ENCODE data around the gene ZNF709. TPM values are rescaled to one million over a fixed set of nuclear protein-coding genes. Genes with fewer than 3 reads are reported as not detected.
"Not testable (repeated sequence)": the region's sequence is repeated elsewhere in the genome, so short reads cannot be mapped to it uniquely, and the experiment has no call there.

ZNF709 gene
- total RNA-seq, 2 experiments from 2014 or later: 4.6 to 5.3 TPM

DNA sequence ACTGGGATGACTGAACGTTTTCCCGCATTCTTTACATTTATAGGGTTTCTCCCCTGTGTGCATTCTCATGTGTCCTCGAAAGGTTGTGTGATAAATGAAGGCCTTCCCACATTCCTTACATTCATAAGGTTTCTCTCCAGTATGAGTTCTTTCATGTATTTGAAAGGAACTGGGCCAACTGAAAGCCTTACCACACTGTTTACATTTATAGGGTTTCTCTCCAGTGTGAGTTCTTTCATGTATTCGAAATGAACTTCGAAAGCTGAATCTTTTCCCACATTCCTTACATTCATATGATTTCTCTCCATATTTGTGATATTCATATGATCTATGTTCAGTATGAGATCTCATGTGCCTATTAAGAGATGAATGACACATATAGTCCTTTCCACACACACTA, 19.4 kb downstream of the ZNF709 start:
- peaks cover 31% of the 10 kb centered on the region for H3K36me3 ChIP-seq (ENCODE audit: insufficient read depth, low read length)
- H3K4me3 ChIP-seq (ENCODE audit: low read depth, low read length, poor library complexity, severe bottlenecking): no peak overlapping the region
- POLR2A ChIA-PET: interaction anchor here (0.6 to 0.9 kb wide), 2 partner anchors 16 to 320 kb away, joined by 3 read pairs; no protein-coding TSS in a partner anchor
- no peak for DNase-seq (ENCODE audit: low spot score)
- peaks cover 45% of the 10 kb centered on the region for H3K9me3 ChIP-seq (ENCODE audit: low read length)
- H3K4me1 ChIP-seq (ENCODE audit: insufficient read depth, low read length, poor library complexity, severe bottlenecking): no peaks in the 10 kb centered on the region
- intact Hi-C loops (cut with micrococcal nuclease; ENCODE audit: unreplicated experiment): no loop called here
- no peak for TF ChIP-seq EZH2phosphoT487 (IDR thresholded peaks at IDR 0.05; ENCODE audit: borderline replicate concordance, low read depth, low read length)
- TF ChIP-seq, protein P1, sequence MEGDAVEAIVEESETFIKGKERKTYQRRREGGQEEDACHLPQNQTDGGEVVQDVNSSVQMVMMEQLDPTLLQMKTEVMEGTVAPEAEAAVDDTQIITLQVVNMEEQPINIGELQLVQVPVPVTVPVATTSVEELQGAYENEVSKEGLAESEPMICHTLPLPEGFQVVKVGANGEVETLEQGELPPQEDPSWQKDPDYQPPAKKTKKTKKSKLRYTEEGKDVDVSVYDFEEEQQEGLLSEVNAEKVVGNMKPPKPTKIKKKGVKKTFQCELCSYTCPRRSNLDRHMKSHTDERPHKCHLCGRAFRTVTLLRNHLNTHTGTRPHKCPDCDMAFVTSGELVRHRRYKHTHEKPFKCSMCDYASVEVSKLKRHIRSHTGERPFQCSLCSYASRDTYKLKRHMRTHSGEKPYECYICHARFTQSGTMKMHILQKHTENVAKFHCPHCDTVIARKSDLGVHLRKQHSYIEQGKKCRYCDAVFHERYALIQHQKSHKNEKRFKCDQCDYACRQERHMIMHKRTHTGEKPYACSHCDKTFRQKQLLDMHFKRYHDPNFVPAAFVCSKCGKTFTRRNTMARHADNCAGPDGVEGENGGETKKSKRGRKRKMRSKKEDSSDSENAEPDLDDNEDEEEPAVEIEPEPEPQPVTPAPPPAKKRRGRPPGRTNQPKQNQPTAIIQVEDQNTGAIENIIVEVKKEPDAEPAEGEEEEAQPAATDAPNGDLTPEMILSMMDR (conservative IDR thresholded peaks at IDR 0.05; ENCODE audit: low read length): no peak
- BruUV-seq (replicated peaks): no TSS peak
- no peak overlapping the region for H2AFZ ChIP-seq (ENCODE audit: low read length)
- no peaks in the 10 kb centered on the region for H4K20me1 ChIP-seq (ENCODE audit: insufficient read depth, low read length)
- no peaks in the 10 kb centered on the region for H3K79me2 ChIP-seq (ENCODE audit: insufficient read depth, low read depth, low read length)
- no peak overlapping the region for H3K4me2 ChIP-seq (ENCODE audit: low read length)
- no peak overlapping the region for H3K27ac ChIP-seq (ENCODE audit: low read depth, low read length, poor library complexity, severe bottlenecking)
- CTCF ChIA-PET (ENCODE audit: unreplicated experiment): no interaction called here
- no peaks in the 10 kb centered on the region for H3K9me2 ChIP-seq (ENCODE audit: insufficient read depth, low read length)

DNA sequence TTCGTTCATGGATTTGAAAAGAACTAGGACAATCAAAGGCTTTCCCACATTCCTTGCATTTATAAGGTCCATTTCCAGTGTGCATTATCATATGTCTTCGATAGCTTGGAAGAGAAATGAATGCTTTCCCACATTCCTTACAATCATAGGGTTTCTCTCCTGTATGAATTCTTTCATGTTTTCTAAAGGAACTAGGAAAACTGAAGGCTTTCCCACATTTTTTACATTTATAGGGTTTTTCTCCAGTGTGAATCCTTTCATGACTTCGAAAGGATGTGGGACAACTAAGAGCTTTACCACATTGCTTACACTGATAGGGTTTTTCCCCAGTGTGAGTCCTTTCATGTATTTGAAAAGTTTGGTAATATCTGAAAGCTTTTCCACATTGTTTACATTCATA, 19.8 kb downstream of the ZNF709 start:
- Histone ChIP-seq H3K9me2 (ENCODE audit: insufficient read depth, low read length) (no peaks in the 10 kb centered on the region), H3K27ac (ENCODE audit: low read depth, low read length, poor library complexity, severe bottlenecking) (no peak overlapping the region), H3K79me2 (ENCODE audit: insufficient read depth, low read depth, low read length) (no peaks in the 10 kb centered on the region), H3K36me3 (ENCODE audit: insufficient read depth, low read length) (peaks cover 31% of the 10 kb centered on the region), H3K4me1 (ENCODE audit: insufficient read depth, low read length, poor library complexity, severe bottlenecking) (no peaks in the 10 kb centered on the region), H3K4me2 (ENCODE audit: low read length) (no peak overlapping the region), H4K20me1 (ENCODE audit: insufficient read depth, low read length) (no peaks in the 10 kb centered on the region), H3K4me3 (ENCODE audit: low read depth, low read length, poor library complexity, severe bottlenecking) (no peak overlapping the region), H3K9me3 (ENCODE audit: low read length) (peaks cover 45% of the 10 kb centered on the region), H2AFZ (ENCODE audit: low read length) (no peak overlapping the region)
- intact Hi-C loops (cut with micrococcal nuclease; ENCODE audit: unreplicated experiment): no loop called here
- TF ChIP-seq EZH2phosphoT487 (IDR thresholded peaks at IDR 0.05; ENCODE audit: borderline replicate concordance, low read depth, low read length): no peak
- TF ChIP-seq, protein P1 (conservative IDR thresholded peaks at IDR 0.05; ENCODE audit: low read length): no peak
- BruUV-seq (replicated peaks): no TSS peak
- ChIA-PET CTCF (ENCODE audit: unreplicated experiment) (no interaction called here), POLR2A (interaction anchor here (0.9 kb wide), 1 partner anchor 320 kb away, joined by 3 read pairs; no protein-coding TSS in a partner anchor)
- no peak for DNase-seq (ENCODE audit: low spot score)

DNA sequence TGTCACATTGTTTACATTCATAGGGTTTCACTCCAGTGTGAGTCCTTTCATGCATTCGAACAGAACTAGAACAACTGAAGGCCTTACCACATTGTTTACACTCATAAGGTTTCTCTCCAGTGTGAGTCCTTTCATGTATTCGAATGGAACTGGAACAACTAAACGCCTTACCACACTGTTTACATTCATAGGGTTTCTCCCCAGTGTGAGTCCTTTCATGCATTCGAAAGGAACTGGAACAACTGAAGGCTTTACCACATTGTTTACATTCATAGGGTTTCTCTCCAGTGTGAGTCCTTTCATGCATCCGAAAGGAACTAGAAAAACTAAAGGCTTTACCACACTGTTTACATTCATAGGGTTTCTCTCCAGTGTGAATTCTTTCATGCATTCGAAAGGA, 20.5 kb downstream of the ZNF709 start:
- H3K4me2 ChIP-seq (ENCODE audit: low read length); DNase-seq (ENCODE audit: low spot score); intact Hi-C loops (cut with micrococcal nuclease; ENCODE audit: unreplicated experiment); H3K4me3 ChIP-seq (ENCODE audit: low read depth, low read length, poor library complexity, severe bottlenecking); H3K4me1 ChIP-seq (ENCODE audit: insufficient read depth, low read length, poor library complexity, severe bottlenecking); CTCF ChIA-PET (ENCODE audit: unreplicated experiment); H4K20me1 ChIP-seq (ENCODE audit: insufficient read depth, low read length); H3K9me2 ChIP-seq (ENCODE audit: insufficient read depth, low read length); H2AFZ ChIP-seq (ENCODE audit: low read length); H3K27ac ChIP-seq (ENCODE audit: low read depth, low read length, poor library complexity, severe bottlenecking); H3K79me2 ChIP-seq (ENCODE audit: insufficient read depth, low read depth, low read length); BruUV-seq (replicated peaks): not testable (repeated sequence)
- peaks cover 31% of the 10 kb centered on the region for H3K36me3 ChIP-seq (ENCODE audit: insufficient read depth, low read length)
- POLR2A ChIA-PET: interaction anchor here (0.9 kb wide), 1 partner anchor 319 kb away, joined by 3 read pairs; no protein-coding TSS in a partner anchor
- H3K9me3 ChIP-seq (ENCODE audit: low read length): peaks cover 45% of the 10 kb centered on the region

Data from OCI-LY7 (cell line).